ENCODE results near the gene SUV39H1. TPM values are rescaled to one million over a fixed set of nuclear protein-coding genes. Genes with fewer than 3 reads are reported as not detected.

SUV39H1 gene
- total RNA-seq, 1 donor from 2014 or later = 27.6 TPM

GRCh38 chrX:48695534-48695896 lies 1.0 kb upstream of the SUV39H1 start:
- H3K27me3 Mint-ChIP-seq = no peaks in the 10 kb centered on the region
- H3K27ac Mint-ChIP-seq = peak overlapping the region; percentile 98
- no peak for DNase-seq
- H3K36me3 Mint-ChIP-seq (ENCODE audit: low read depth) = peaks cover 22% of the 10 kb centered on the region
- peak overlapping the region; percentile 93 for H3K4me3 Mint-ChIP-seq
- intact Hi-C loops (cut with micrococcal nuclease) = loop anchor here (5.0 kb wide), 1 partner anchor 42 kb away; no protein-coding TSS in a partner anchor
- no peaks in the 10 kb centered on the region for H3K9me3 Mint-ChIP-seq
- H3K4me1 Mint-ChIP-seq = peaks cover 26% of the 10 kb centered on the region

GRCh38 chrX:48695925-48696300 lies 621 bp upstream of the SUV39H1 start:
- Mint-ChIP-seq H3K36me3 (ENCODE audit: low read depth) (peaks cover 22% of the 10 kb centered on the region), H3K4me1 (peaks cover 28% of the 10 kb centered on the region), H3K27ac (peak overlapping the region; percentile 98), H3K9me3 (no peaks in the 10 kb centered on the region), H3K4me3 (peak overlapping the region; percentile 93), H3K27me3 (no peaks in the 10 kb centered on the region)
- DNase-seq = no peak
- intact Hi-C loops (cut with micrococcal nuclease) = loop anchor here (1.0 to 5.0 kb wide), 4 partner anchors 13 to 106 kb away; partner anchors contain the start of genes HDAC6 and WAS

DNA sequence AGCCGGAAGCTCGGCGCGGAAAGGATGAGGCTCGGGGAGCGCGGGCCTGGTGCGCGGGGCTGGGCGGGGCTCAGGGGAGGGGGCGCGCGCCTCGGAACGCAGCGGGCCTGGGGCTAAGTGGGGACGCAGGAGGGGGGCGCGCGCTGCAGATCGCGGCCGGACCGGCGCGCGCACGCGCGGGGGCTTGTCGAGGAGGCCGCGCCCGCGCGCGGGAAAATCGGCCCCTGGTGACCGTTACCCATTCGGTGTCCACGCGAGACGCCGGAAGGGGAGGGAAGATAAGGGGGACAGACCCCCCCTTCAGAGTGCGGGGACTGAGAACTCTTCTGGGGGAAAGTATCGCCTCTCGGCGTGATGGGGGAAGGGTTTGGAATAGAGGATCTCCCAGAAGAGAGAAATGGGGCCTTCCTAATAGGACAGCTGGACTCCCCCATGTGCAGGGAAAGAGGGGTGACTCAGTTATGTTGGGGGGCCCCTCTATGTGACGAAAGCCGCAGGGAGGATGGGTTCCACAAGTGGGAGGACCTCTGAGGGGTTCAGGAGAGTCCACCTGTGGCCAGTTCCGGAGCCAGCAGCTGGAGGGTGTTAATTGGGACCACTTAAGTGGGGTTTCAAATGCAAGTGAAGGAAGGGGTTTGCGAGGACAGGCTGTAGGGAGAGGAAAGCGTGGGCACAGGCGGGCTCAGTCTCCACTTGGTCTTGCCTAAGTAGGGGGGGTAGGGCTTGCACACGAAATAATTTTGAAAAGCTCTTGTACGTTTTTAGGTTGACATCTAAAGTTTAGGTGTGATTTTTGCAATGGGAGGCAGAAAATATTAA lies 584 bp downstream of the SUV39H1 start:
- Mint-ChIP-seq H3K4me1 (peaks cover 28% of the 10 kb centered on the region), H3K9me3 (no peaks in the 10 kb centered on the region), H3K27ac (peak overlapping the region; percentile 93), H3K36me3 (ENCODE audit: low read depth) (peaks cover 19% of the 10 kb centered on the region), H3K27me3 (no peaks in the 10 kb centered on the region), H3K4me3 (peak overlapping the region; percentile 93)
- peak; percentile 85 for DNase-seq
- intact Hi-C loops (cut with micrococcal nuclease) = loop anchor here (1.0 to 5.0 kb wide), 4 partner anchors 14 to 105 kb away; partner anchors contain the start of genes HDAC6 and WAS

- Mint-ChIP-seq H3K4me1 (peaks cover 32% of the 10 kb centered on the region), H3K27me3 (no peaks in the 10 kb centered on the region), H3K9me3 (no peaks in the 10 kb centered on the region), H3K36me3 (ENCODE audit: low read depth) (peaks cover 25% of the 10 kb centered on the region), H3K27ac (no peak overlapping the region), H3K4me3 (peak overlapping the region; percentile 93)
- no peak for DNase-seq
- intact Hi-C loops (cut with micrococcal nuclease) = loop anchor here (5.0 kb wide), 1 partner anchor 39 kb away; no protein-coding TSS in a partner anchor
Measured at GRCh38 chrX:48698306-48698705, 1.8 kb downstream of the SUV39H1 start.

- no peak overlapping the region for H3K4me3 Mint-ChIP-seq
- H3K36me3 Mint-ChIP-seq (ENCODE audit: low read depth) = peaks cover 31% of the 10 kb centered on the region
- no peaks in the 10 kb centered on the region for H3K9me3 Mint-ChIP-seq
- no peak for DNase-seq
- no peaks in the 10 kb centered on the region for H3K27me3 Mint-ChIP-seq
- peaks cover 37% of the 10 kb centered on the region for H3K4me1 Mint-ChIP-seq
- intact Hi-C loops (cut with micrococcal nuclease) = no loop called here
- no peak overlapping the region for H3K27ac Mint-ChIP-seq
Measured at GRCh38 chrX:48700246-48700645, 3.7 kb downstream of the SUV39H1 start.

- H3K27ac Mint-ChIP-seq = no peak overlapping the region
- peaks cover 34% of the 10 kb centered on the region for H3K36me3 Mint-ChIP-seq (ENCODE audit: low read depth)
- DNase-seq = no peak
Measured at GRCh38 chrX:48700951-48701653, 4.6 kb downstream of the SUV39H1 start.

GRCh38 chrX:48702032-48702431 lies 5.5 kb downstream of the SUV39H1 start:
- peaks cover 27% of the 10 kb centered on the region for H3K4me1 Mint-ChIP-seq
- H3K27me3 Mint-ChIP-seq = no peaks in the 10 kb centered on the region
- no peak for DNase-seq
- H3K9me3 Mint-ChIP-seq = no peaks in the 10 kb centered on the region
- intact Hi-C loops (cut with micrococcal nuclease) = no loop called here
- no peak overlapping the region for H3K4me3 Mint-ChIP-seq
- no peak overlapping the region for H3K27ac Mint-ChIP-seq
- H3K36me3 Mint-ChIP-seq (ENCODE audit: low read depth) = peaks cover 40% of the 10 kb centered on the region

More at GRCh38 chrX:48700951-48701653, 4.6 kb downstream of the SUV39H1 start:
- intact Hi-C loops (cut with micrococcal nuclease) = no loop called here
- Mint-ChIP-seq H3K4me1 (peaks cover 28% of the 10 kb centered on the region), H3K4me3 (no peak overlapping the region), H3K27me3 (no peaks in the 10 kb centered on the region), H3K9me3 (no peaks in the 10 kb centered on the region)

GRCh38 chrX:48702716-48703115 lies 6.2 kb downstream of the SUV39H1 start:
- Mint-ChIP-seq H3K27me3 (no peaks in the 10 kb centered on the region), H3K27ac (no peak overlapping the region)

GRCh38 chrX:48703228-48703627 lies 6.7 kb downstream of the SUV39H1 start:
- peaks cover 20% of the 10 kb centered on the region for H3K4me1 Mint-ChIP-seq
- H3K4me3 Mint-ChIP-seq = no peak overlapping the region
- no peaks in the 10 kb centered on the region for H3K27me3 Mint-ChIP-seq
- no peak for DNase-seq
- intact Hi-C loops (cut with micrococcal nuclease) = no loop called here
- no peak overlapping the region for H3K27ac Mint-ChIP-seq
- H3K9me3 Mint-ChIP-seq = no peaks in the 10 kb centered on the region
- peaks cover 44% of the 10 kb centered on the region for H3K36me3 Mint-ChIP-seq (ENCODE audit: low read depth)

More at GRCh38 chrX:48702716-48703115, 6.2 kb downstream of the SUV39H1 start:
- Mint-ChIP-seq H3K36me3 (ENCODE audit: low read depth) (peaks cover 43% of the 10 kb centered on the region), H3K4me1 (peaks cover 22% of the 10 kb centered on the region), H3K4me3 (no peak overlapping the region), H3K9me3 (no peaks in the 10 kb centered on the region)
- intact Hi-C loops (cut with micrococcal nuclease) = no loop called here
- no peak for DNase-seq

DNA sequence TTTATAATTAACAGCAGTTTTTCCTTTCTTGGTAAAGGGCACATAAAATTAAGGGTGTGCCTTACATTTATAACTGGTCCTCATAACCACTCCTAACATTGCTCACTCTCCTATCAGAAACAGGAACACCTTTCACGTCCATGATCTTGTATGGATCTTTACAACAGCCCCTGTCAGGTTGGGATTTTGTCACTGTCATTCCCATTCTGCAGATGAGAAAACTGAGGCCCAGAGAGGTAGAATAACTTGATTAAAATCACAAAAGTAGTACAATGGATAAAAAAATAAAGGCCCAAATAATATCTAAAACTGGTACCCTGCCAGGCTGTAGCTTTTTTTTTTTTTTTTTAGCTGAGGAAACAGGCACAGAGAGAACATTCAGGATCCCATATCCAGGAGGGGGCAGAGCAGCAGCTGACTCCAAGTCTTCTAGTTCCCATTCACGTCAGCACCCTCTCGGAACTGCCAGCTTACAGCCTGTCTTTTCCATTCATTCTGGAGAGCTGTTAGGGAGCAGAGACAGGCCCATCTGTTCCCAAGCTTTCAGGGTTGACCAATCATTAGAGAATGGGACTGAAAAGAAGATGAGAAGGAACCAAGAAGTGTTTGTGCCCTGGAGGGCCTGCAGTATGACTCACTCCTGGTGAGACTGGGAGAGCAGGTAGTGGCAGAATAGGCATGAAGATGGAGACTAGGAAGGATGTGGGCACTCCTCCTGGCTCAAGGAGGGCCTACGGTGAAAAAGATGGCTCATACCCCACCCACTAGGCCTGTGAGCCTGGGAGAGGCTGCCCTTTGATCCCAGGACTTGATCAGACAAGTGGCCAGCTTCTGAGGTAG lies 7.3 kb downstream of the SUV39H1 start:
- peaks cover 19% of the 10 kb centered on the region for H3K4me1 Mint-ChIP-seq
- H3K4me3 Mint-ChIP-seq = no peak overlapping the region
- H3K27me3 Mint-ChIP-seq = no peaks in the 10 kb centered on the region
- intact Hi-C loops (cut with micrococcal nuclease) = no loop called here
- H3K27ac Mint-ChIP-seq = peak overlapping the region; percentile 43
- H3K9me3 Mint-ChIP-seq = no peaks in the 10 kb centered on the region
- no peak for DNase-seq
- peaks cover 48% of the 10 kb centered on the region for H3K36me3 Mint-ChIP-seq (ENCODE audit: low read depth)

DNA sequence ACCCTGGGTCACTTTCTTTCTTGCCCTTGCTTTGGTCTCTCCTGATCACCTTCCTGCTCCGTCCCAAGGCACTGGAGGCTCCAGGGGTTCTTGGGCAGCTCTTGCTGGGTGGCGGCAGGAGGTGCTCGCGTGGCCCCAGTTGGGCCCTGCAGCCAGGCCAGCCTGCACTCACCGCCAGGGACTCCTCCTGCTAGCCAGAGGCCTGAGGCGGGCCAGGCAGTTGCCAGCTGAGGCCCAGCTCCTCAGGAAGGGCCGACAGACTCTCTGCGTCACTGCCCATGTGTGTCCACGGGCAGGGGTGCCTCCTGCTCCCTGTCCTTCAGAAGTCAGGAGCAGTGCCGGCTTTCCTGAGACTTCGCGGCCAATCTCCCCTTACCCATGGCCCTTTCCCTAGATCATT lies 9.3 kb downstream of the SUV39H1 start:
- no peaks in the 10 kb centered on the region for H3K27me3 Mint-ChIP-seq
- intact Hi-C loops (cut with micrococcal nuclease) = no loop called here
- DNase-seq = no peak
- H3K9me3 Mint-ChIP-seq = no peaks in the 10 kb centered on the region
- H3K27ac Mint-ChIP-seq = no peak overlapping the region
- H3K4me1 Mint-ChIP-seq = peaks cover 18% of the 10 kb centered on the region
- peaks cover 44% of the 10 kb centered on the region for H3K36me3 Mint-ChIP-seq (ENCODE audit: low read depth)
- no peak overlapping the region for H3K4me3 Mint-ChIP-seq

DNA sequence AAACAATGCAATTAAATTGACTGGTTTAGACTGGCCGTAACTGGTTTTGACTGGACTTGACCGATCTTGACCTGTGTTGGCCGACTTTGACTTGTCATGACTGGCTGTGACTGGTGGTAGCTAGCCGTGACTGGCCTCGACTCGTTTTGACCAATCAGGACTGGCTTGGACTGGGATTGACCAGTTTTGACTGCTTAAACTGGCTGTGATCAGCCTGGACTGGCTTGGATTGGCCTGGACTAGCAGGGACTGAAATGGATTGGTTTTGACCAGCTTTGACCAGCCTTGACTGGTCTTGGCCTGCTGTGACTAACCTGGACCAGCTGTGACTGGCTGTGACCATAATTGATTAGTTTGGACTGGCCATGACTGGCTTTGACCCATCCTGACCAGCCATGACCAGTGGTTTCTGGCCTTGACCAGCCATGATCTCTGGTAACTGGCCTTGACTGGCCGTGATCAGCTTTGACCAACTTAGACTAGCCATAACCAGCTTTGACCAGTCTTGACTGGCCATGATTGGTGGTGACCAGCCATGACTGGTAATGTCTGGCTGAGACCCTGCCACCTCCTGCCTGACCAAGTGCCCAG lies 13.1 kb downstream of the SUV39H1 start:
- H3K27me3 Mint-ChIP-seq = no peaks in the 10 kb centered on the region
- peaks cover 44% of the 10 kb centered on the region for H3K4me1 Mint-ChIP-seq
- intact Hi-C loops (cut with micrococcal nuclease) = loop anchor here (5.0 kb wide), 1 partner anchor 43 kb away; no protein-coding TSS in a partner anchor
- H3K9me3 Mint-ChIP-seq = no peaks in the 10 kb centered on the region
- H3K4me3 Mint-ChIP-seq = no peak overlapping the region
- H3K27ac Mint-ChIP-seq = no peak overlapping the region
- peaks cover 30% of the 10 kb centered on the region for H3K36me3 Mint-ChIP-seq (ENCODE audit: low read depth)
- no peak for DNase-seq
